K562 (cell line): ENCODE results near the gene VWA8. TPM values are rescaled to one million over a fixed set of nuclear protein-coding genes. Genes with fewer than 3 reads are reported as not detected.

Source experiments
- ATAC-seq: fragments of 200-7000 bp; cut with Tn5 transposase; 3 replicates; pipeline ENCODE4 v1.9.1; 2020; ENCODE audit warnings: moderate library complexity
- BruUV-seq: library from RNA; stranded (reverse); fragments of 400-500 nt; replicated peaks from 2 replicates; lab custom pipeline; 2021; lab: Mats Ljungman, UMichigan
- CTCF ChIA-PET: fragments of 300-600 bp; formaldehyde crosslinking; extraction: SDS; loops from one replicate; lab custom pipeline; 2021; ENCODE audit warnings: low intra/inter-chr PET ratio; lab: Yijun Ruan, JAX
- POLR2A ChIA-PET: fragments of 300-600, 350-650 bp; sonication (Branson Sonifier 250); formaldehyde crosslinking; extraction: SDS; loops from one replicate; lab custom pipeline; 2021; ENCODE audit warnings: antibody characterized with exemption, inconsistent platforms; lab: Yijun Ruan, JAX
- DNase-seq, 4 experiments: peaks; one replicate each; pipeline versions ENCODE4 v3.0.0 to v3.0.0-alpha.2; 2011 to 2018; ENCODE audit warnings: low spot score in 3 of 4, mixed read lengths in 3 of 4; ENCODE audit errors: extremely low read depth in 1 of 4
- FAIRE-seq: peaks from 2 replicates; lab custom pipeline; 2011; peaks lifted over from hg19 to GRCh38; lab: Jason Lieb, UNC
- H2AFZ ChIP-seq: 2 replicates; pipeline ENCODE4 v1.6.0; 2011; ENCODE audit warnings: low read depth, low read length, control low read depth, inconsistent platforms
- H3K27ac ChIP-seq: fragments of 200-600 bp; 3 replicates; pipeline ENCODE4 v1.8.0; 2011; ENCODE audit warnings: low read depth, mild to moderate bottlenecking, control low read depth, inconsistent platforms, low read length, moderate library complexity, mixed read lengths; ENCODE audit errors: extremely low read depth
- H3K27me3 ChIP-seq, 2 experiments: fragments of 300-600 bp in 1 of 2; 2 replicates in 1 of 2; 3 replicates in 1 of 2; pipeline versions ENCODE4 v1.6.0 to v1.8.0; 2011; ENCODE audit warnings: inconsistent platforms in 2 of 2, low read length in 2 of 2, mild to moderate bottlenecking in 1 of 2, mixed read lengths in 1 of 2, moderate library complexity in 1 of 2; ENCODE audit not compliant: control insufficient read depth in 2 of 2, insufficient read depth in 2 of 2
- H3K36me3 ChIP-seq: fragments of 300-600 bp; 3 replicates; pipeline ENCODE4 v1.8.0; 2011; ENCODE audit warnings: mild to moderate bottlenecking, low read length, inconsistent platforms; ENCODE audit not compliant: control insufficient read depth, insufficient read depth
- H3K4me1 ChIP-seq, 2 experiments: fragments of 200-600 bp in 1 of 2; replicated peaks in 1 of 2; 2 replicates in 1 of 2; 3 replicates in 1 of 2; pipeline versions ENCODE4 v1.5.1 to v1.8.0; 2011; ENCODE audit warnings: inconsistent platforms in 2 of 2, low read length in 2 of 2, mild to moderate bottlenecking in 1 of 2, mixed read lengths in 1 of 2, moderate library complexity in 1 of 2; ENCODE audit not compliant: control insufficient read depth in 2 of 2, insufficient read depth in 2 of 2
- H3K4me2 ChIP-seq: 2 replicates; pipeline ENCODE4 v1.6.1; 2011; ENCODE audit warnings: low read length, control low read depth, inconsistent platforms, mixed read lengths; ENCODE audit not compliant: insufficient read depth
- H3K4me3 ChIP-seq: fragments of 200-600 bp; sonication (generic), shearing (Covaris generic); 2 replicates; pipeline ENCODE4 v1.5.1; 2016; ENCODE audit warnings: control low read depth, inconsistent platforms
- H3K79me2 ChIP-seq: fragments of 200-600 bp; 3 replicates; pipeline ENCODE4 v1.8.0; 2011; ENCODE audit warnings: low read length, inconsistent platforms; ENCODE audit not compliant: control insufficient read depth, insufficient read depth
- H3K9ac ChIP-seq, 2 experiments: 2 replicates each; pipeline versions ENCODE4 v1.6.0 to v1.6.1; 2011; ENCODE audit warnings: low read depth in 2 of 2, low read length in 2 of 2, control low read depth in 1 of 2, inconsistent platforms in 1 of 2, mild to moderate bottlenecking in 1 of 2, mixed read lengths in 1 of 2; ENCODE audit not compliant: insufficient read depth in 1 of 2
- H3K9me1 ChIP-seq: one replicate; pipeline ENCODE4 v1.6.0; 2011; ENCODE audit warnings: inconsistent platforms, mild to moderate bottlenecking, low read length, moderate library complexity; ENCODE audit not compliant: control insufficient read depth, insufficient read depth
- H3K9me3 ChIP-seq: replicated peaks from 2 replicates; pipeline ENCODE4 v1.5.1; 2011; ENCODE audit warnings: low read depth, low read length, inconsistent platforms; ENCODE audit not compliant: control insufficient read depth, insufficient read depth
- H4K20me1 ChIP-seq: replicated peaks from 2 replicates; pipeline ENCODE4 v1.6.1; 2011; ENCODE audit warnings: low read length, inconsistent platforms, mixed read lengths; ENCODE audit not compliant: control insufficient read depth, insufficient read depth
- BRD4 ChIP-seq: fragments of 200-600 bp; sonication (generic); IDR thresholded peaks from 2 replicates; pipeline ENCODE4 v1.6.1; 2017; ENCODE audit warnings: inconsistent platforms
- CREB1 ChIP-seq, 2 experiments: sonication (generic) in 1 of 2; formaldehyde crosslinking in 1 of 2; IDR thresholded peaks; 2 replicates each; pipeline versions ENCODE4 v1.6.1 to v1.8.0; 2012 to 2022; ENCODE audit warnings: inconsistent platforms in 1 of 2, mild to moderate bottlenecking in 1 of 2, missing genetic modification reagents in 1 of 2, moderate library complexity in 1 of 2
- CREM ChIP-seq: IDR thresholded peaks from 2 replicates; pipeline ENCODE4 v1.6.1; 2014; ENCODE audit warnings: antibody characterized with exemption, low read depth
- FOXK2 ChIP-seq, 2 experiments: fragments of 450-650 bp; IDR thresholded peaks in 1 of 2; conservative IDR thresholded peaks in 1 of 2; 2 replicates each; pipeline ENCODE4 v1.6.1; 2016; ENCODE audit warnings: low read depth in 2 of 2, mild to moderate bottlenecking in 1 of 2
- GABPA ChIP-seq: fragments of 200-800 bp; sonication (Bioruptor generic); conservative IDR thresholded peaks from 2 replicates; pipeline ENCODE4 v1.6.1; 2016; ENCODE audit warnings: low read depth, missing genetic modification characterization, missing compliant biosample characterization
- HIVEP1 ChIP-seq: fragments of 250-450 bp; sonication (Bioruptor Pico); IDR thresholded peaks from 2 replicates; pipeline ENCODE4 v1.4.0; 2020; ENCODE audit warnings: mild to moderate bottlenecking
- NR2C1 ChIP-seq, 2 experiments: fragments of 450-650 bp; IDR thresholded peaks; 2 replicates each; pipeline ENCODE4 v1.6.1; 2017; ENCODE audit warnings: mild to moderate bottlenecking in 2 of 2, antibody characterized with exemption in 1 of 2, inconsistent platforms in 1 of 2, missing compliant biosample characterization in 1 of 2, missing genetic modification characterization in 1 of 2
- NR2C2 ChIP-seq, 2 experiments: fragments of 200-800 bp in 1 of 2; sonication (Bioruptor generic) in 1 of 2; sonication (generic) in 1 of 2; formaldehyde crosslinking in 1 of 2; IDR thresholded peaks; 2 replicates each; pipeline versions ENCODE4 v1.6.1 to v1.8.0; 2016 to 2022; ENCODE audit warnings: mild to moderate bottlenecking in 1 of 2, missing compliant biosample characterization in 1 of 2, missing genetic modification characterization in 1 of 2, missing genetic modification reagents in 1 of 2
- WGBS: fragments of 100-300 bp; shearing (Covaris generic); methylation state at CpG from one replicate; pipeline ENCODE4 v1.1.6; 2016; ENCODE audit warnings: low coverage, mixed read lengths; ENCODE audit not compliant: insufficient coverage; ENCODE audit errors: missing lambda C conversion rate; 5-methylcytosine and 5-hydroxymethylcytosine counted together
- in situ Hi-C: fragments of 300-500 bp; cut with MboI; formaldehyde crosslinking; loops from 4 replicates; pipeline ENCODE4 v1.15.0; 2018; ENCODE audit warnings: inconsistent platforms, mixed read lengths
- intact Hi-C: fragments of 100-400 bp; cut with micrococcal nuclease; formaldehyde crosslinking; loops from 2 replicates; pipeline ENCODE4 v1.14.2; 2022
- polyA plus RNA-seq, 8 experiments: library from polyadenylated mRNA; depleted of rRNA in 4 of 8; stranded (reverse) in 5 of 8; unstranded in 3 of 8; fragments of >200 nt; fragmentation: Nextera tagmentation in 2 of 8; fragmentation: Illumina TruSeq in 1 of 8; extraction: Ambion mirVana in 2 of 8; extraction: Trizol in 1 of 8; gene quantifications; 2 replicates each; pipeline versions ENCODE4 v1.2.1 to v1.2.3, GENCODE V29; 2011 to 2014; ENCODE audit warnings: inconsistent platforms in 1 of 8, missing spikeins in 1 of 8
- total RNA-seq, 7 experiments: library from RNA; depleted of rRNA in 6 of 7; stranded (reverse); fragments of >200 nt in 6 of 7; fragmentation: Illumina TruSeq in 2 of 7; extraction: Trizol in 2 of 7; gene quantifications; 2 replicates each; pipeline versions ENCODE4 v1.2.1 to v1.2.3, GENCODE V29; 2011 to 2021; ENCODE audit warnings: low replicate concordance in 1 of 7

Gene VWA8
- total and polyA plus RNA-seq, 9 of the 15 experiments (the other 6 are each of a cell fraction or from before 2014, with no cell fraction given) = 2.1 to 18.5 (median 13.3) TPM

DNA sequence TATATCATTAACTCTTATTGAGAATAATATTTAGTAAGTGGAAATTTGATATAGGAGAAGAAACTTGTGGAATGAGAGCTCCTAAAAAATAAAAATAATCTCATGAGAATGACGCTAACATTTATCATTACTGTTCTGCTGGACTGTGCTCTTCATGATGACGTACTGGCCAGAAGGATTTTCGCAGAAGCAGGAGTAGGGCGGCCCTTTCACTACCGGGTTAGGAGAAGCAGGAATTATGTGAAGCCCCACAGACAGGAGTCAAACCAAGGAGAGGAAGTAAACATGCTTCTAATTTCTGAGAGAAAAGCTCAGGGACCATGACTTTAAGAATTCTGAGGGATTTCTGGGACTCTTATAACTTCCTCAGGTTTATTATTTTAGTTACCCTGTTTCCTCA lies 195.1 kb downstream of the VWA8 start:
- peaks cover 18% of the 10 kb centered on the region; the same call in 1 of the 3 replicates for H3K36me3 ChIP-seq
- FAIRE-seq = no peak
- H3K9ac ChIP-seq = no peak overlapping the region
- H2AFZ ChIP-seq = no peak overlapping the region
- CTCF ChIA-PET = no interaction called here
- ATAC-seq = peak; percentile 74
- no peaks in the 10 kb centered on the region for H3K9me1 ChIP-seq
- TF ChIP-seq BRD4 (no peak), NR2C1 (IDR thresholded peaks at IDR 0.05) (peak; percentile 77), NR2C1 (tag; IDR thresholded peaks at IDR 0.05) (peak; percentile 81), FOXK2 (conservative IDR thresholded peaks at IDR 0.05 in 1 of 2, IDR thresholded peaks at IDR 0.05 in 1 of 2; ENCODE audit: low read depth in 2 of 2) (peak in 1 of 2 experiments; percentile 25; a peak in 1 of 4 replicates), NR2C2 (CRISPR knock-in tag; IDR thresholded peaks at IDR 0.05) (no peak), NR2C2 (tag; IDR thresholded peaks at IDR 0.05) (peak; percentile 73; the same call in 1 of the 2 replicates), GABPA (peak; percentile 34; the same call in 1 of the 2 replicates), CREM (peak; percentile 47; the same call in 1 of the 2 replicates), CREB1 (IDR thresholded peaks at IDR 0.05) (peak; percentile 39; the same call in 1 of the 2 replicates), CREB1 (CRISPR knock-in tag; IDR thresholded peaks at IDR 0.05) (no peak), HIVEP1 (CRISPR knock-in tag) (no peak)
- in situ Hi-C loops = no loop called here
- intact Hi-C loops = no loop called here
- peak overlapping the region; percentile 48; the same call in 1 of the 3 replicates for H3K27ac ChIP-seq
- POLR2A ChIA-PET = interaction anchor here (1.2 kb wide), 1 partner anchor 22 kb away, joined by 4 read pairs; no protein-coding TSS in a partner anchor
- BruUV-seq = no TSS peak
- no peak overlapping the region for H3K4me2 ChIP-seq
- H3K27me3 ChIP-seq = no peaks in the 10 kb centered on the region
- WGBS = 11% methylated on average over 5 of the region's 5 CpGs
- H3K79me2 ChIP-seq = no peaks in the 10 kb centered on the region
- H3K9me3 ChIP-seq = no peaks in the 10 kb centered on the region
- peaks cover 11 to 31% of the 10 kb centered on the region in 2 experiments; a peak in 4 of 5 replicates for H3K4me1 ChIP-seq
- DNase-seq = peak in 3 of 4 experiments; percentile 8 to 40 (median 23)
- H4K20me1 ChIP-seq = no peaks in the 10 kb centered on the region
- H3K4me3 ChIP-seq = no peak overlapping the region
